Hepatocyte (in vitro differentiated cells): Measurements from ENCODE around the gene PEMT. TPM values are rescaled to one million over a fixed set of nuclear protein-coding genes. Genes with fewer than 3 reads are reported as not detected.
"Not testable (repeated sequence)": the region's sequence is repeated elsewhere in the genome, so short reads cannot be mapped to it uniquely, and the experiment has no call there.

ENCODE experiments used
- DNase-seq: peaks from one replicate; pipeline ENCODE4 v3.0.0-alpha.2; 2016; ENCODE audit warnings: low spot score
- H2AFZ ChIP-seq: fragments of 200-600 bp; sonication (generic); 2 replicates; pipeline ENCODE4 v1.6.0; 2016; ENCODE audit warnings: antibody characterized with exemption, mild to moderate bottlenecking
- H3K27ac ChIP-seq: fragments of 200-600 bp; sonication (generic); 2 replicates; pipeline ENCODE4 v1.5.1; 2016; ENCODE audit warnings: mild to moderate bottlenecking
- H3K27me3 ChIP-seq: fragments of 200-600 bp; sonication (generic); 2 replicates; pipeline ENCODE4 v1.6.1; 2016
- H3K36me3 ChIP-seq: fragments of 200-600 bp; sonication (generic); replicated peaks from 2 replicates; pipeline ENCODE4 v1.5.1; 2016; ENCODE audit warnings: low read depth; ENCODE audit not compliant: insufficient read depth
- H3K4me1 ChIP-seq: fragments of 200-600 bp; sonication (generic); 2 replicates; pipeline ENCODE4 v1.5.1; 2016; ENCODE audit warnings: mild to moderate bottlenecking, moderate library complexity; ENCODE audit not compliant: insufficient read depth
- H3K4me2 ChIP-seq: fragments of 200-600 bp; sonication (generic); 2 replicates; pipeline ENCODE4 v1.6.0; 2016
- H3K4me3 ChIP-seq: fragments of 200-600 bp; sonication (generic); 2 replicates; pipeline ENCODE4 v1.5.1; 2016; ENCODE audit warnings: mild to moderate bottlenecking
- H3K79me2 ChIP-seq: fragments of 200-600 bp; sonication (generic); 2 replicates; pipeline ENCODE4 v1.6.0; 2017; ENCODE audit warnings: mild to moderate bottlenecking
- H3K9me2 ChIP-seq: fragments of 200-600 bp; sonication (generic); replicated peaks from 2 replicates; pipeline ENCODE4 v1.6.0; 2017; ENCODE audit warnings: mild to moderate bottlenecking; ENCODE audit not compliant: insufficient read depth
- H3K9me3 ChIP-seq: fragments of 200-600 bp; sonication (generic); 2 replicates; pipeline ENCODE4 v1.5.1; 2016; ENCODE audit warnings: low read depth, mild to moderate bottlenecking
- H4K20me1 ChIP-seq: fragments of 200-600 bp; sonication (generic); 2 replicates; pipeline ENCODE4 v1.6.0; 2016; ENCODE audit warnings: mild to moderate bottlenecking; ENCODE audit not compliant: insufficient read depth, poor library complexity, severe bottlenecking
- EZH2 ChIP-seq: fragments of 200-600 bp; sonication (generic); IDR thresholded peaks from 2 replicates; pipeline ENCODE4 v1.6.1; 2016; ENCODE audit warnings: antibody characterized with exemption, mild to moderate bottlenecking, borderline replicate concordance
- EZH2phosphoT487 ChIP-seq: fragments of 200-600 bp; sonication (generic); IDR thresholded peaks from one replicate; pipeline ENCODE4 v1.6.1; 2018; ENCODE audit warnings: antibody characterized with exemption, mild to moderate bottlenecking, low read depth, moderate library complexity; ENCODE audit not compliant: unreplicated experiment, severe bottlenecking
- WGBS: methylation state at CpG from one replicate; pipeline ENCODE4 v1.1.6; 2016; ENCODE audit warnings: low lambda C conversion rate; ENCODE audit errors: missing lambda C conversion rate; 5-methylcytosine and 5-hydroxymethylcytosine counted together
- polyA plus RNA-seq: library from polyadenylated mRNA; unstranded; fragments of >200 nt; fragmentation: Nextera tagmentation; extraction: Ambion mirVana; gene quantifications from 2 replicates; pipeline ENCODE4 v1.2.1, GENCODE V29; 2016
- total RNA-seq: library from RNA; depleted of rRNA; stranded (reverse); fragments of >200 nt; gene quantifications from 2 replicates; pipeline ENCODE4 v1.2.3, GENCODE V29; 2014
- TF ChIP-seq, protein P1 (sequence below): fragments of 200-600 bp; sonication (generic); IDR thresholded peaks from 2 replicates; pipeline ENCODE4 v1.5.1; 2016; ENCODE audit warnings: antibody characterized with exemption, mild to moderate bottlenecking; ENCODE audit not compliant: poor library complexity

PEMT gene
- total RNA-seq (50.1 and 58.6 TPM in 2 replicates), polyA plus RNA-seq (70.4 and 78.9 TPM in 2 replicates)

DNA sequence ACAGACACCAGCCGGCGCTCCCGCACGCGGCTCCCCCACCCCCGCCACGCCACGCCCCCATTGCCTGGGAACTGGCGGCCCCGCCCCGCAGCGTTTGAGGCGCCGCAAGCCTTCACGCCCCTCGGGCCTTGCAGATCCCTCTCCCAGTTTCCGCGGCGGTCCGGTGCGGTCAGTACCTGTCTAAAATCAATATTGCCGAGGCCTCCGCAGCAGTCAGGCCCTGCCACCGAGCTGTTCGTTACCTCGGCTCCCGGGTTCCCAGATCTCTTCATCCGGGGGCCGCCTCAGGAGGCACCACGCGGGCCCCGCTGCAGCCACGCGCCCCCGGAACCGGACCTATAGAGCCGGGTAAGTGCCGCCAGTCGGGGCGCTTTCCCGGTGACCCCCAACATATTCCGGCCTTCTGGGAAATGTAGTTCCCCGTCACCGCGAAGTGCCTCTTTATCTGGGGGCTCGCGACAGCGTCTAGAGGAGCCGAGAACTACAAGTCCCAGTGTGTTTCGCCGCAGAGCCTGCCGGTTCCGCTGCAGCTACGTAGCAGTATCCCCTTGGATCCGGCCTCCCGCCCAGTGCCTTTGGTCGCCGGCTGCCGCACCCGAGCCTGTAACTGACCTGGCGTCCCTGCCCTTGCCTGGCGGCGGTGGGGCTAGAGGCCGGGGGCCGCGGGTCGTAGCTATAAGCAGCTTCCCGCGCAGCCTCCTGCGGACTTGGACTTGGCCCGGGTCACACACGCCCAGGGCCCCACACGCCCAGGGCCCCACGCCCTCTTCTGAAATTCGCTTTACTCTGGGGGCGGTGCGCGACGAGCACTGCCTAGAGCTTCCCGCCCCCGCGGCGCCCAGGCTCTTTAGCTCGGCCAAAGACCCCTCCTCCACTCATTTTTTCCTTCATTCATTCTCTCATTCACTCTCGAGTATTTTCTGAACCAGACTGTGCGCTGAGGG lies at the start of gene PEMT:
Gene PEMT, minus strand, starts transcription at position 354 of the 944 bp plus-strand sequence. Its CDS starts 82 bp downstream, at position 272.
- H2AFZ ChIP-seq = peak within 1 kb of the TSS; percentile 82
- no peaks in the 10 kb centered on the region for H3K9me3 ChIP-seq
- no peaks in the 10 kb centered on the region for H3K9me2 ChIP-seq
- H3K4me1 ChIP-seq = peaks cover 20% of the 10 kb centered on the region
- H3K4me2 ChIP-seq = peak within 1 kb of the TSS; percentile 97
- TF ChIP-seq, protein P1, sequence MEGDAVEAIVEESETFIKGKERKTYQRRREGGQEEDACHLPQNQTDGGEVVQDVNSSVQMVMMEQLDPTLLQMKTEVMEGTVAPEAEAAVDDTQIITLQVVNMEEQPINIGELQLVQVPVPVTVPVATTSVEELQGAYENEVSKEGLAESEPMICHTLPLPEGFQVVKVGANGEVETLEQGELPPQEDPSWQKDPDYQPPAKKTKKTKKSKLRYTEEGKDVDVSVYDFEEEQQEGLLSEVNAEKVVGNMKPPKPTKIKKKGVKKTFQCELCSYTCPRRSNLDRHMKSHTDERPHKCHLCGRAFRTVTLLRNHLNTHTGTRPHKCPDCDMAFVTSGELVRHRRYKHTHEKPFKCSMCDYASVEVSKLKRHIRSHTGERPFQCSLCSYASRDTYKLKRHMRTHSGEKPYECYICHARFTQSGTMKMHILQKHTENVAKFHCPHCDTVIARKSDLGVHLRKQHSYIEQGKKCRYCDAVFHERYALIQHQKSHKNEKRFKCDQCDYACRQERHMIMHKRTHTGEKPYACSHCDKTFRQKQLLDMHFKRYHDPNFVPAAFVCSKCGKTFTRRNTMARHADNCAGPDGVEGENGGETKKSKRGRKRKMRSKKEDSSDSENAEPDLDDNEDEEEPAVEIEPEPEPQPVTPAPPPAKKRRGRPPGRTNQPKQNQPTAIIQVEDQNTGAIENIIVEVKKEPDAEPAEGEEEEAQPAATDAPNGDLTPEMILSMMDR = no peak
- TF ChIP-seq EZH2 (no peak), EZH2phosphoT487 (no peak)
- H3K4me3 ChIP-seq = peak within 1 kb of the TSS; percentile 82
- no peaks in the 10 kb centered on the region for H3K36me3 ChIP-seq
- H3K27ac ChIP-seq = peak within 1 kb of the TSS; percentile 97
- peak; percentile 98 for DNase-seq
- no peaks in the 10 kb centered on the region for H4K20me1 ChIP-seq
- no peaks in the 10 kb centered on the region for H3K27me3 ChIP-seq
- WGBS = under 1% methylated on average over 80 of the region's 86 CpGs
- peaks cover 52% of the 10 kb centered on the region for H3K79me2 ChIP-seq

DNA sequence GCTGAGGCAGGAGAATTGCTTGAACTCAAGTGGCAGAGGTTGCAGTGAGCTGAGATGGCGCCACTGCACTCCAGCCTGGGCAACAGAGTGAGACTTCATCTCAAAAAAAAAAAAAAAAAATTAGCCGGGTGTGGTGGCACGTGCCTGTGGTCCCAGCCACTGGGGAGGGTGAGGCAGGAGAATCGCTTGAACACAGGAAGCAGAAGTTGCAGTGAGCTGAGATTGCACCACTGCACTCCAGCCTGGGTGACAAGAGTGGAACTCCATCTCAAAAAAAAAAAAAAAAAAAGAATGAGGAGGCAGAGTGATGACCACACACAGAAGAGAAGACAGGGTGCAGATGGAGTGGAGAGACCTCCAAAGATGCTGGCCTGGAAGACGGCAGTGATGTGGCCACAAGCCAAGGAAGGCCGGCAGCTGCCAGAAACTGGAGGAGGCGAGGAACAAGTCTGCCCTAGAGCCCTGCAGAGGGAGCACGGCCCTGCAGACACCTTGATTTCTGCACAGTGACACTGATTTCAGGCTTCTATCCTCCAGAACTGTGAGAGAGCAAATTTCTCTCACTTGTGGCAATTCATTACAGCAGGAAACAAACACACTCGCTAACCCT lies 48.3 kb upstream of the PEMT start:
- not testable (repeated sequence) for H2AFZ ChIP-seq, H3K27me3 ChIP-seq, H3K4me2 ChIP-seq, H4K20me1 ChIP-seq, H3K36me3 ChIP-seq, H3K4me1 ChIP-seq, H3K4me3 ChIP-seq, H3K9me3 ChIP-seq, H3K79me2 ChIP-seq, H3K9me2 ChIP-seq, DNase-seq, H3K27ac ChIP-seq
- WGBS = 92% methylated on average over 9 of the region's 9 CpGs

- no peaks in the 10 kb centered on the region for H4K20me1 ChIP-seq
- no peak overlapping the region for H3K4me3 ChIP-seq
- no peaks in the 10 kb centered on the region for H3K4me1 ChIP-seq
- H3K79me2 ChIP-seq = no peaks in the 10 kb centered on the region
- DNase-seq = no peak
- no peaks in the 10 kb centered on the region for H3K36me3 ChIP-seq
- H3K27me3 ChIP-seq = no peaks in the 10 kb centered on the region
- H3K9me2 ChIP-seq = no peaks in the 10 kb centered on the region
- H3K27ac ChIP-seq = no peak overlapping the region
- no peak overlapping the region for H2AFZ ChIP-seq
- no peak overlapping the region for H3K4me2 ChIP-seq
- no peak for TF ChIP-seq EZH2phosphoT487
- TF ChIP-seq EZH2 = no peak
- TF ChIP-seq, protein P1 = no peak
- no peaks in the 10 kb centered on the region for H3K9me3 ChIP-seq
- WGBS = 87% methylated on average over 2 of the region's 2 CpGs
These were observed 47.0 kb upstream of the PEMT start for GRCh38 chr17:17638467-17638866.

GRCh38 chr17:17636272-17636885 lies 44.9 kb upstream of the PEMT start:
- Histone ChIP-seq H3K4me3 (no peak overlapping the region), H3K27ac (no peak overlapping the region), H3K79me2 (no peaks in the 10 kb centered on the region), H3K9me2 (no peaks in the 10 kb centered on the region), H3K36me3 (no peaks in the 10 kb centered on the region), H2AFZ (no peak overlapping the region), H4K20me1 (no peaks in the 10 kb centered on the region), H3K4me2 (no peak overlapping the region), H3K9me3 (no peaks in the 10 kb centered on the region), H3K4me1 (no peaks in the 10 kb centered on the region), H3K27me3 (no peaks in the 10 kb centered on the region)
- no peak for TF ChIP-seq EZH2phosphoT487
- TF ChIP-seq EZH2 = no peak
- DNase-seq = no peak
- 76% methylated on average over 5 of the region's 5 CpGs for WGBS

GRCh38 chr17:17635537-17636271 lies 44.2 kb upstream of the PEMT start:
- not testable (repeated sequence) for H3K79me2 ChIP-seq, H3K9me3 ChIP-seq, H3K36me3 ChIP-seq, H2AFZ ChIP-seq, H3K4me3 ChIP-seq, H3K4me2 ChIP-seq, DNase-seq, H4K20me1 ChIP-seq, H3K27me3 ChIP-seq, H3K4me1 ChIP-seq, H3K9me2 ChIP-seq, H3K27ac ChIP-seq
- WGBS = 96% methylated on average over 15 of the region's 15 CpGs
